Measurements from ENCODE around the gene LRIG1. TPM values are rescaled to one million over a fixed set of nuclear protein-coding genes. Genes with fewer than 3 reads are reported as not detected.

LRIG1 gene
- total RNA-seq, 1 experiment from 2014 or later: 5.3 TPM

GRCh38 chr3:66452303-66453011 lies 48.4 kb downstream of the LRIG1 start:
- TF ChIP-seq SIN3A (IDR thresholded peaks at IDR 0.05; ENCODE audit: borderline replicate concordance, insufficient read depth, low read depth, low read length) (no peak), POLR2AphosphoS5 (IDR thresholded peaks at IDR 0.05; ENCODE audit: low read depth, low read length) (no peak), TCF7L2 (IDR thresholded peaks at IDR 0.05; ENCODE audit: low read depth, low read length) (no peak)
- TF ChIP-seq, protein P1, sequence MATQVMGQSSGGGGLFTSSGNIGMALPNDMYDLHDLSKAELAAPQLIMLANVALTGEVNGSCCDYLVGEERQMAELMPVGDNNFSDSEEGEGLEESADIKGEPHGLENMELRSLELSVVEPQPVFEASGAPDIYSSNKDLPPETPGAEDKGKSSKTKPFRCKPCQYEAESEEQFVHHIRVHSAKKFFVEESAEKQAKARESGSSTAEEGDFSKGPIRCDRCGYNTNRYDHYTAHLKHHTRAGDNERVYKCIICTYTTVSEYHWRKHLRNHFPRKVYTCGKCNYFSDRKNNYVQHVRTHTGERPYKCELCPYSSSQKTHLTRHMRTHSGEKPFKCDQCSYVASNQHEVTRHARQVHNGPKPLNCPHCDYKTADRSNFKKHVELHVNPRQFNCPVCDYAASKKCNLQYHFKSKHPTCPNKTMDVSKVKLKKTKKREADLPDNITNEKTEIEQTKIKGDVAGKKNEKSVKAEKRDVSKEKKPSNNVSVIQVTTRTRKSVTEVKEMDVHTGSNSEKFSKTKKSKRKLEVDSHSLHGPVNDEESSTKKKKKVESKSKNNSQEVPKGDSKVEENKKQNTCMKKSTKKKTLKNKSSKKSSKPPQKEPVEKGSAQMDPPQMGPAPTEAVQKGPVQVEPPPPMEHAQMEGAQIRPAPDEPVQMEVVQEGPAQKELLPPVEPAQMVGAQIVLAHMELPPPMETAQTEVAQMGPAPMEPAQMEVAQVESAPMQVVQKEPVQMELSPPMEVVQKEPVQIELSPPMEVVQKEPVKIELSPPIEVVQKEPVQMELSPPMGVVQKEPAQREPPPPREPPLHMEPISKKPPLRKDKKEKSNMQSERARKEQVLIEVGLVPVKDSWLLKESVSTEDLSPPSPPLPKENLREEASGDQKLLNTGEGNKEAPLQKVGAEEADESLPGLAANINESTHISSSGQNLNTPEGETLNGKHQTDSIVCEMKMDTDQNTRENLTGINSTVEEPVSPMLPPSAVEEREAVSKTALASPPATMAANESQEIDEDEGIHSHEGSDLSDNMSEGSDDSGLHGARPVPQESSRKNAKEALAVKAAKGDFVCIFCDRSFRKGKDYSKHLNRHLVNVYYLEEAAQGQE (IDR thresholded peaks at IDR 0.05; ENCODE audit: insufficient read depth in 1 of 2, low read depth in 2 of 2, low read length in 1 of 2): no peak
- TF ChIP-seq, protein P2, sequence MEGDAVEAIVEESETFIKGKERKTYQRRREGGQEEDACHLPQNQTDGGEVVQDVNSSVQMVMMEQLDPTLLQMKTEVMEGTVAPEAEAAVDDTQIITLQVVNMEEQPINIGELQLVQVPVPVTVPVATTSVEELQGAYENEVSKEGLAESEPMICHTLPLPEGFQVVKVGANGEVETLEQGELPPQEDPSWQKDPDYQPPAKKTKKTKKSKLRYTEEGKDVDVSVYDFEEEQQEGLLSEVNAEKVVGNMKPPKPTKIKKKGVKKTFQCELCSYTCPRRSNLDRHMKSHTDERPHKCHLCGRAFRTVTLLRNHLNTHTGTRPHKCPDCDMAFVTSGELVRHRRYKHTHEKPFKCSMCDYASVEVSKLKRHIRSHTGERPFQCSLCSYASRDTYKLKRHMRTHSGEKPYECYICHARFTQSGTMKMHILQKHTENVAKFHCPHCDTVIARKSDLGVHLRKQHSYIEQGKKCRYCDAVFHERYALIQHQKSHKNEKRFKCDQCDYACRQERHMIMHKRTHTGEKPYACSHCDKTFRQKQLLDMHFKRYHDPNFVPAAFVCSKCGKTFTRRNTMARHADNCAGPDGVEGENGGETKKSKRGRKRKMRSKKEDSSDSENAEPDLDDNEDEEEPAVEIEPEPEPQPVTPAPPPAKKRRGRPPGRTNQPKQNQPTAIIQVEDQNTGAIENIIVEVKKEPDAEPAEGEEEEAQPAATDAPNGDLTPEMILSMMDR (IDR thresholded peaks at IDR 0.05): no peak

DNA sequence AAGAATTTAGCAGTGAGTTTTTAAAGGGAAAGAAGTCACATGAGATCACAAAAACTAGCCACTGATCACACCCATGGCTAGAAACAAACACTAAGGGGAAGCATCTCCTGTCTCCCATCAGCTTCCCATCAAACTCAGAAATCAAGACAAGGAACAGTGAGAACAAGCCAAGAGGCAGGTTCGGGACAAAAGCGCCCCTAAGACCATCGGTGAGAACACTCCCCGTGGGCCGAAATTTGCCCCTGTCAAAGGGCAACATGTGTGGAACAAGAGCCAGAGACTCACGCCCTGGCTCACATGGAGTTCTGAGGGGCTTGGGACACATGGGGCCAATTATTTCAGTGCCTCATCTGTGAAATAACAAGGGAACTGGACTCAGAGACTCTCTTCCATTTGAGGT lies 49.1 kb downstream of the LRIG1 start:
- DNase-seq (ENCODE audit: low read depth, low spot score): no peak
- ATAC-seq: no peak
- intact Hi-C loops (cut with micrococcal nuclease; ENCODE audit: unreplicated experiment) (no loop called here), in situ Hi-C loops (cut with HindIII; ENCODE audit: low pct_unique_long_range_greater_than_20kb, low sequenced_read_pairs) (no loop called here)
- TF ChIP-seq, protein P1 (IDR thresholded peaks at IDR 0.05; ENCODE audit: insufficient read depth in 1 of 2, low read depth in 2 of 2, low read length in 1 of 2): no peak
- TF ChIP-seq POLR2AphosphoS5 (IDR thresholded peaks at IDR 0.05; ENCODE audit: low read depth, low read length) (no peak), SIN3A (IDR thresholded peaks at IDR 0.05; ENCODE audit: borderline replicate concordance, insufficient read depth, low read depth, low read length) (no peak)
- no peaks in the 10 kb centered on the region for H3K4me1 ChIP-seq (ENCODE audit: control insufficient read depth, insufficient read depth, low read length)
- no peak overlapping the region for H3K27ac ChIP-seq (ENCODE audit: low read length)
- no peaks in the 10 kb centered on the region for H3K9me3 ChIP-seq (ENCODE audit: control insufficient read depth, insufficient read depth, low read depth, low read length)
- H3K27me3 ChIP-seq (ENCODE audit: control insufficient read depth, insufficient read depth, low read length): no peaks in the 10 kb centered on the region
- no TSS peak for BruUV-seq (replicated peaks)
- ChIA-PET POLR2A (no interaction called here), CTCF (no interaction called here)
- H3K4me3 ChIP-seq (ENCODE audit: low read depth in 2 of 2, low read length in 2 of 2): no peak overlapping the region
- no peaks in the 10 kb centered on the region for H3K36me3 ChIP-seq (ENCODE audit: control insufficient read depth, insufficient read depth, low read length)

More at GRCh38 chr3:66452303-66453011, 48.4 kb downstream of the LRIG1 start:
- intact Hi-C loops (cut with micrococcal nuclease; ENCODE audit: unreplicated experiment): no loop called here
- POLR2A ChIA-PET: no interaction called here
- no peaks in the 10 kb centered on the region for H3K36me3 ChIP-seq (ENCODE audit: control insufficient read depth, insufficient read depth, low read length)
- CTCF ChIA-PET: no interaction called here
- no peak for DNase-seq (ENCODE audit: low read depth, low spot score)
- in situ Hi-C loops (cut with HindIII; ENCODE audit: low pct_unique_long_range_greater_than_20kb, low sequenced_read_pairs): no loop called here
- H3K27me3 ChIP-seq (ENCODE audit: control insufficient read depth, insufficient read depth, low read length): no peaks in the 10 kb centered on the region
- BruUV-seq (replicated peaks): no TSS peak
- no peak overlapping the region for H3K27ac ChIP-seq (ENCODE audit: low read length)
- H3K4me1 ChIP-seq (ENCODE audit: control insufficient read depth, insufficient read depth, low read length): no peaks in the 10 kb centered on the region
- no peak for ATAC-seq
- H3K9me3 ChIP-seq (ENCODE audit: control insufficient read depth, insufficient read depth, low read depth, low read length): no peaks in the 10 kb centered on the region
- H3K4me3 ChIP-seq (ENCODE audit: low read depth in 2 of 2, low read length in 2 of 2): no peak overlapping the region

All from Panc1 (cell line).